GM12878 (cell line): ENCODE measurements around the gene SNRPE. TPM values are rescaled to one million over a fixed set of nuclear protein-coding genes. Genes with fewer than 3 reads are reported as not detected.

ENCODE experiments used
- ATAC-seq: fragments of 200-7000 bp; cut with Tn5 transposase; 3 replicates; pipeline ENCODE4 v1.9.1; 2020; ENCODE audit warnings: mild to moderate bottlenecking, moderate library complexity
- BruUV-seq: library from RNA; stranded (reverse); fragments of 400-500 nt; replicated peaks from 2 replicates; lab custom pipeline; 2021; lab: Mats Ljungman, UMichigan
- CTCF ChIA-PET: fragments of 300-600 bp; sonication (Branson Sonifier 250); formaldehyde crosslinking; extraction: SDS; loops from one replicate; lab custom pipeline; 2021; ENCODE audit warnings: inconsistent platforms; lab: Yijun Ruan, JAX
- POLR2A ChIA-PET: fragments of 350-600 bp; formaldehyde crosslinking; extraction: SDS; loops from one replicate; lab custom pipeline; 2021; ENCODE audit warnings: inconsistent platforms; lab: Charles Lee
- RAD21 ChIA-PET: fragments of 300-600 bp; sonication (Branson Sonifier 250); formaldehyde crosslinking; loops from one replicate; lab custom pipeline; 2023; ENCODE audit warnings: antibody characterized with exemption; ENCODE audit not compliant: unreplicated experiment; lab: Charles Lee
- SMC1A ChIA-PET: fragments of 300-600 bp; sonication (Branson Sonifier 250); formaldehyde crosslinking; loops from one replicate; lab custom pipeline; 2023; ENCODE audit not compliant: unreplicated experiment, uncharacterized antibody; lab: Charles Lee
- DNase-seq: peaks from one replicate; pipeline ENCODE4 v3.0.0-alpha.2; 2011; ENCODE audit warnings: low read depth, low spot score
- FAIRE-seq: peaks from 3 replicates; lab custom pipeline; 2011; peaks lifted over from hg19 to GRCh38; lab: Jason Lieb, UNC
- H2AFZ ChIP-seq: 2 replicates; pipeline ENCODE4 v1.6.0; 2011; ENCODE audit warnings: low read depth, low read length, control low read depth; ENCODE audit not compliant: control insufficient read depth
- H3K27ac ChIP-seq: 2 replicates; pipeline ENCODE4 v1.5.1; 2011; ENCODE audit warnings: control low read depth; ENCODE audit not compliant: control insufficient read depth, insufficient read depth
- H3K27me3 ChIP-seq, 2 experiments: replicated peaks in 1 of 2; 2 replicates each; pipeline versions ENCODE4 v1.6.0 to v1.6.1; 2011; ENCODE audit warnings: low read length in 1 of 2; ENCODE audit not compliant: control insufficient read depth in 2 of 2, insufficient read depth in 2 of 2
- H3K36me3 ChIP-seq, 2 experiments: 2 replicates each; pipeline ENCODE4 v1.5.1; 2011; ENCODE audit warnings: low read length in 1 of 2; ENCODE audit not compliant: control insufficient read depth in 2 of 2, insufficient read depth in 2 of 2
- H3K4me1 ChIP-seq: 2 replicates; pipeline ENCODE4 v1.6.1; 2011; ENCODE audit warnings: mild to moderate bottlenecking, low read length, moderate library complexity, mixed read lengths; ENCODE audit not compliant: control insufficient read depth, insufficient read depth
- H3K4me2 ChIP-seq: 2 replicates; pipeline ENCODE4 v1.6.0; 2011; ENCODE audit warnings: control low read depth; ENCODE audit not compliant: control insufficient read depth, insufficient read depth
- H3K4me3 ChIP-seq: fragments of 200-600 bp; sonication (generic); 2 replicates; pipeline ENCODE4 v1.5.1; 2016
- H3K79me2 ChIP-seq: 2 replicates; pipeline ENCODE4 v1.6.0; 2011; ENCODE audit warnings: low read length; ENCODE audit not compliant: control insufficient read depth, insufficient read depth
- H3K9ac ChIP-seq: 2 replicates; pipeline ENCODE4 v1.8.0; 2011; ENCODE audit warnings: low read length, control low read depth, mixed read lengths; ENCODE audit not compliant: control insufficient read depth, insufficient read depth
- H3K9me3 ChIP-seq: replicated peaks from 3 replicates; pipeline ENCODE4 v1.5.1; 2011; ENCODE audit warnings: mild to moderate bottlenecking, low read length; ENCODE audit not compliant: control insufficient read depth, insufficient read depth
- H4K20me1 ChIP-seq: 2 replicates; pipeline ENCODE4 v1.6.0; 2011; ENCODE audit not compliant: control insufficient read depth, insufficient read depth
- BACH1 ChIP-seq: fragments of 450-650 bp; IDR thresholded peaks from 2 replicates; pipeline ENCODE4 v1.6.1; 2017; ENCODE audit warnings: mild to moderate bottlenecking, borderline replicate concordance
- BHLHE40 ChIP-seq, 2 experiments: fragments of 450-650 bp in 1 of 2; IDR thresholded peaks; 2 replicates each; pipeline ENCODE4 v1.6.1; 2011 to 2017; ENCODE audit warnings: low read depth in 2 of 2, borderline replicate concordance in 1 of 2, improper control_type of control experiment in 1 of 2, low read length in 1 of 2, mild to moderate bottlenecking in 1 of 2
- CEBPZ ChIP-seq: fragments of 150-350 bp; IDR thresholded peaks from 2 replicates; pipeline ENCODE4 v1.6.1; 2016; ENCODE audit warnings: low read depth, low read length
- CHD4 ChIP-seq: fragments of 200-600 bp; sonication (generic); IDR thresholded peaks from 2 replicates; pipeline ENCODE4 v1.6.1; 2016; ENCODE audit warnings: mild to moderate bottlenecking
- FOXK2 ChIP-seq: fragments of 450-650 bp; IDR thresholded peaks from 2 replicates; pipeline ENCODE4 v1.6.1; 2017; ENCODE audit warnings: mild to moderate bottlenecking, moderate library complexity
- MTA2 ChIP-seq: fragments of 450-650 bp; IDR thresholded peaks from 2 replicates; pipeline ENCODE4 v1.6.1; 2016; ENCODE audit warnings: low read depth, mild to moderate bottlenecking, moderate library complexity
- MYC ChIP-seq: IDR thresholded peaks from 2 replicates; pipeline ENCODE4 v1.6.1; 2011; ENCODE audit warnings: mild to moderate bottlenecking, low read length, moderate library complexity, inconsistent platforms; ENCODE audit not compliant: insufficient read depth, insufficient replicate concordance, insufficient read length, severe bottlenecking
- RB1 ChIP-seq: fragments of 450-650 bp; formaldehyde crosslinking; IDR thresholded peaks from 2 replicates; pipeline ENCODE4 v1.6.1; 2017; ENCODE audit warnings: mild to moderate bottlenecking, borderline replicate concordance
- ZBTB33 ChIP-seq: fragments of 450-650 bp; IDR thresholded peaks from 2 replicates; pipeline ENCODE4 v1.6.1; 2017; ENCODE audit warnings: mild to moderate bottlenecking
- WGBS: methylation state at CpG from one replicate; pipeline ENCODE4 v1.1.6; 2016; ENCODE audit warnings: low lambda C conversion rate; ENCODE audit not compliant: insufficient replicate concordance, insufficient coverage; ENCODE audit errors: missing lambda C conversion rate; 5-methylcytosine and 5-hydroxymethylcytosine counted together
- in situ Hi-C: fragments of 300-500 bp; cut with MboI; formaldehyde crosslinking; loops from 9 replicates; pipeline ENCODE4 v1.14.3; 2018; ENCODE audit warnings: mixed read lengths
- intact Hi-C: fragments of 100-400 bp; cut with micrococcal nuclease; formaldehyde crosslinking; loops from one replicate; pipeline ENCODE4 v1.14.2; 2022; ENCODE audit not compliant: unreplicated experiment
- polyA plus RNA-seq, 11 experiments: library from polyadenylated mRNA; depleted of rRNA in 4 of 11; unstranded in 6 of 11; stranded (reverse) in 5 of 11; fragments of >200 nt; fragmentation: Nextera tagmentation in 4 of 11; fragmentation: Illumina TruSeq in 1 of 11; extraction: Ambion mirVana in 4 of 11; extraction: Trizol in 1 of 11; gene quantifications; 1 replicate in 1 of 11; 2 replicates in 10 of 11; pipeline versions ENCODE4 v1.2.1 to v1.2.3, GENCODE V29; 2011 to 2016; ENCODE audit warnings: inconsistent platforms in 2 of 11, missing spikeins in 2 of 11, low read depth in 1 of 11
- total RNA-seq, 4 experiments: library from RNA; depleted of rRNA in 3 of 4; stranded (reverse); fragments of >200 nt in 3 of 4; fragmentation: Illumina TruSeq in 1 of 4; extraction: Trizol in 1 of 4; gene quantifications; 2 replicates each; pipeline versions ENCODE4 v1.2.1 to v1.2.3, GENCODE V29; 2013 to 2021

Gene SNRPE
- total and polyA plus RNA-seq, 10 of the 15 experiments (the other 5 are each of a cell fraction or from before 2014, with no cell fraction given) = 109 to 1,384 (median 316) TPM

- TF ChIP-seq BACH1 = no peak
These were observed 43.0 kb upstream of the SNRPE start (continued) for GRCh38 chr1:203818399-203818798.

GRCh38 chr1:203823306-203823705 is 38.1 kb upstream of the SNRPE start:
- no peak overlapping the region for H3K27ac ChIP-seq
- FAIRE-seq (no peak), DNase-seq (no peak), ATAC-seq (no peak)
- H3K4me1 ChIP-seq = no peaks in the 10 kb centered on the region
- RAD21 ChIA-PET = no interaction called here
- H3K4me2 ChIP-seq = no peak overlapping the region
- H3K36me3 ChIP-seq = peaks cover 4 to 39% of the 10 kb centered on the region in 2 experiments
- POLR2A ChIA-PET = no interaction called here
- no peak overlapping the region for H3K4me3 ChIP-seq
- no TSS peak for BruUV-seq
- SMC1A ChIA-PET = no interaction called here
- H3K79me2 ChIP-seq = peaks cover 2% of the 10 kb centered on the region
- in situ Hi-C loops (no loop called here), intact Hi-C loops (no loop called here)
- CTCF ChIA-PET = no interaction called here
- TF ChIP-seq MTA2 (no peak), FOXK2 (no peak), MYC (no peak)
- WGBS = 100% methylated on average over 1 of the region's 1 CpG
- no peaks in the 10 kb centered on the region for H3K27me3 ChIP-seq
- no peak overlapping the region for H3K9ac ChIP-seq
- H3K9me3 ChIP-seq = no peaks in the 10 kb centered on the region
- H2AFZ ChIP-seq = no peak overlapping the region
- no peaks in the 10 kb centered on the region for H4K20me1 ChIP-seq

GRCh38 chr1:203826175-203826574 is 35.2 kb upstream of the SNRPE start:
- ATAC-seq = no peak
- H3K79me2 ChIP-seq = peaks cover 2% of the 10 kb centered on the region
- intact Hi-C loops = no loop called here
- TF ChIP-seq CEBPZ (no peak), RB1 (no peak), BHLHE40 (IDR thresholded peaks at IDR 0.05; ENCODE audit: borderline replicate concordance in 1 of 2, low read depth in 2 of 2, low read length in 1 of 2) (no peak), ZBTB33 (no peak), CHD4 (no peak)

More at GRCh38 chr1:203826175-203826574, 35.2 kb upstream of the SNRPE start:
- no TSS peak for BruUV-seq
- ChIA-PET POLR2A (no interaction called here), CTCF (no interaction called here), RAD21 (no interaction called here), SMC1A (no interaction called here)
- Histone ChIP-seq H2AFZ (no peak overlapping the region), H3K4me3 (no peak overlapping the region), H3K36me3 (peaks cover 4 to 37% of the 10 kb centered on the region in 2 experiments), H3K4me2 (no peak overlapping the region), H3K9ac (no peak overlapping the region), H3K4me1 (no peaks in the 10 kb centered on the region), H3K27ac (no peak overlapping the region), H3K9me3 (no peaks in the 10 kb centered on the region), H4K20me1 (no peaks in the 10 kb centered on the region), H3K27me3 (no peaks in the 10 kb centered on the region)
- WGBS = 98% methylated on average over 2 of the region's 2 CpGs
- FAIRE-seq (no peak), DNase-seq (no peak)
- in situ Hi-C loops = no loop called here
